PC-3 (cell line): Measurements from ENCODE around the gene MC1R.

Experiments used
- CTCF ChIP-seq: fragments of 300-600 bp; sonication (generic); conservative IDR thresholded peaks from 2 replicates; pipeline ENCODE4 v1.5.1; 2017; ENCODE audit warnings: antibody characterized with exemption, low read depth, mild to moderate bottlenecking, low read length
- EZH2 ChIP-seq: fragments of 300-600 bp; sonication (generic); IDR thresholded peaks from one replicate; pipeline ENCODE4 v1.6.1; 2017; ENCODE audit warnings: antibody characterized with exemption, mild to moderate bottlenecking, low read length; ENCODE audit not compliant: unreplicated experiment

- TF ChIP-seq EZH2 = no peak
- TF ChIP-seq CTCF = no peak
Observed at GRCh38 chr16:89961920-89962319, 43.3 kb downstream of the MC1R start.
